Measurements from ENCODE around the gene COL4A4.

COL4A4 gene

DNA sequence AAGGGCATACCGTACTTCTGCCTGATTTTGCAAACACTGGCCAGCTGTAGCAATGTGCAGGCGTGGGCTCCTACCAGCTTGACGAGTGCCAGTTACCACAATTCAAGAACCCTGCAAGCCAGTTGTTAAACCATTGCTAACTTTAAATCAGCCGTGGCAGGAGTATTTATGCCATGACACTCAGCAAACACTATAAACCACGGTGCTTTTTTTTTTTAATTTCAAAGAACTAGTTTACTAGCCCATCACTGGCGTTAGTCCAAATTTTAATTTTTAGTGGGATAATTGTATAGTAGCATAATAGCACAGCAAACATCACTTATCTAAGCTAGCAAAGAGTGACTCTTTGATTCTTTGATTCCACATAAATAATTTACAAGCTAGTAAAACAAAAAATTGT lies 111.1 kb downstream of the COL4A4 start:
- H3K9me2 ChIP-seq (replicated peaks; ENCODE audit: insufficient read depth, low read length), result no peaks in the 10 kb centered on the region
- H3K4me1 ChIP-seq (ENCODE audit: low read length), result no peaks in the 10 kb centered on the region
- no peaks in the 10 kb centered on the region for H3K36me3 ChIP-seq (replicated peaks; ENCODE audit: insufficient read depth, low read length)
- TF ChIP-seq EZH2phosphoT487 (IDR thresholded peaks at IDR 0.05; ENCODE audit: low read length) (no peak), EZH2 (optimal IDR thresholded peaks at IDR 0.05; ENCODE audit: low read depth, low read length) (no peak)
- TF ChIP-seq, protein P1, sequence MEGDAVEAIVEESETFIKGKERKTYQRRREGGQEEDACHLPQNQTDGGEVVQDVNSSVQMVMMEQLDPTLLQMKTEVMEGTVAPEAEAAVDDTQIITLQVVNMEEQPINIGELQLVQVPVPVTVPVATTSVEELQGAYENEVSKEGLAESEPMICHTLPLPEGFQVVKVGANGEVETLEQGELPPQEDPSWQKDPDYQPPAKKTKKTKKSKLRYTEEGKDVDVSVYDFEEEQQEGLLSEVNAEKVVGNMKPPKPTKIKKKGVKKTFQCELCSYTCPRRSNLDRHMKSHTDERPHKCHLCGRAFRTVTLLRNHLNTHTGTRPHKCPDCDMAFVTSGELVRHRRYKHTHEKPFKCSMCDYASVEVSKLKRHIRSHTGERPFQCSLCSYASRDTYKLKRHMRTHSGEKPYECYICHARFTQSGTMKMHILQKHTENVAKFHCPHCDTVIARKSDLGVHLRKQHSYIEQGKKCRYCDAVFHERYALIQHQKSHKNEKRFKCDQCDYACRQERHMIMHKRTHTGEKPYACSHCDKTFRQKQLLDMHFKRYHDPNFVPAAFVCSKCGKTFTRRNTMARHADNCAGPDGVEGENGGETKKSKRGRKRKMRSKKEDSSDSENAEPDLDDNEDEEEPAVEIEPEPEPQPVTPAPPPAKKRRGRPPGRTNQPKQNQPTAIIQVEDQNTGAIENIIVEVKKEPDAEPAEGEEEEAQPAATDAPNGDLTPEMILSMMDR (IDR thresholded peaks at IDR 0.05; ENCODE audit: low read length), result no peak
- H3K4me2 ChIP-seq (ENCODE audit: low read depth, low read length), result no peak overlapping the region
- H3K27me3 ChIP-seq (replicated peaks; ENCODE audit: insufficient read depth, low read length), result no peaks in the 10 kb centered on the region
- H3K9ac ChIP-seq (ENCODE audit: low read length), result no peak overlapping the region
- no peaks in the 10 kb centered on the region for H3K9me3 ChIP-seq (replicated peaks; ENCODE audit: insufficient read depth, low read length)
- H3K4me3 ChIP-seq (ENCODE audit: low read length), result no peak overlapping the region
- DNase-seq, result no peak
- no peak overlapping the region for H3K27ac ChIP-seq (ENCODE audit: low read length)
- H3F3A ChIP-seq (ENCODE audit: insufficient read depth, low read length), result no peaks in the 10 kb centered on the region
- H2AFZ ChIP-seq (ENCODE audit: low read length), result no peak overlapping the region
- no peaks in the 10 kb centered on the region for H3K79me2 ChIP-seq (ENCODE audit: low read length)
- H4K20me1 ChIP-seq (ENCODE audit: insufficient read depth, low read length), result no peaks in the 10 kb centered on the region

DNA sequence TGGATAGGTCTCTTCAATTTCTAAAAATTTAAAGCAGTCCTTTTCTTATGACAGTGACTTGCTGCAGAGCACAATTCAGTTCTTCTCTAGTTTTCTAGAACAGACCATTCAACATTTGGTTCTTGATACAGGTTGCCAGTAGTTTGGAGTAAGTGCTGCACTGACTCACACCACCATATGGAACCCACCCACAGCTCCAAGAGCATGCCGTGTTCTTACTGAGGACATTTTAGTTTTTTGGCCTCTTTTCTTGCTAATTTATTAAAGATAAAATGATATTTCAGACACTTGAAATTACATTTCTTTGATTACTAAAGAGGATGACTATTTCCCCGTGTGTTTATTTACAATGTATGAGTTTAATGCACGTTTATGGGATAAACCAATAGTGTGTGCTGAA lies 120.0 kb downstream of the COL4A4 start:
- H2AFZ ChIP-seq (ENCODE audit: low read length), result no peak overlapping the region
- no peaks in the 10 kb centered on the region; the same call in 1 of the 2 replicates for H3K4me1 ChIP-seq (ENCODE audit: low read length)
- no peak for TF ChIP-seq EZH2 (optimal IDR thresholded peaks at IDR 0.05; ENCODE audit: low read depth, low read length)
- TF ChIP-seq EZH2phosphoT487 (IDR thresholded peaks at IDR 0.05; ENCODE audit: low read length), result no peak
- TF ChIP-seq, protein P1 (IDR thresholded peaks at IDR 0.05; ENCODE audit: low read length), result no peak
- H3F3A ChIP-seq (ENCODE audit: insufficient read depth, low read length), result no peaks in the 10 kb centered on the region
- no peak overlapping the region for H3K9ac ChIP-seq (ENCODE audit: low read length)
- no peak overlapping the region for H3K4me3 ChIP-seq (ENCODE audit: low read length)
- H3K36me3 ChIP-seq (replicated peaks; ENCODE audit: insufficient read depth, low read length), result no peaks in the 10 kb centered on the region
- no peak overlapping the region for H3K27ac ChIP-seq (ENCODE audit: low read length)
- no peak for DNase-seq
- H3K9me2 ChIP-seq (replicated peaks; ENCODE audit: insufficient read depth, low read length), result no peaks in the 10 kb centered on the region
- H3K4me2 ChIP-seq (ENCODE audit: low read depth, low read length), result no peak overlapping the region
- no peaks in the 10 kb centered on the region for H3K79me2 ChIP-seq (ENCODE audit: low read length)
- no peaks in the 10 kb centered on the region for H3K9me3 ChIP-seq (replicated peaks; ENCODE audit: insufficient read depth, low read length)
- no peaks in the 10 kb centered on the region for H4K20me1 ChIP-seq (ENCODE audit: insufficient read depth, low read length)
- no peaks in the 10 kb centered on the region for H3K27me3 ChIP-seq (replicated peaks; ENCODE audit: insufficient read depth, low read length)

DNA sequence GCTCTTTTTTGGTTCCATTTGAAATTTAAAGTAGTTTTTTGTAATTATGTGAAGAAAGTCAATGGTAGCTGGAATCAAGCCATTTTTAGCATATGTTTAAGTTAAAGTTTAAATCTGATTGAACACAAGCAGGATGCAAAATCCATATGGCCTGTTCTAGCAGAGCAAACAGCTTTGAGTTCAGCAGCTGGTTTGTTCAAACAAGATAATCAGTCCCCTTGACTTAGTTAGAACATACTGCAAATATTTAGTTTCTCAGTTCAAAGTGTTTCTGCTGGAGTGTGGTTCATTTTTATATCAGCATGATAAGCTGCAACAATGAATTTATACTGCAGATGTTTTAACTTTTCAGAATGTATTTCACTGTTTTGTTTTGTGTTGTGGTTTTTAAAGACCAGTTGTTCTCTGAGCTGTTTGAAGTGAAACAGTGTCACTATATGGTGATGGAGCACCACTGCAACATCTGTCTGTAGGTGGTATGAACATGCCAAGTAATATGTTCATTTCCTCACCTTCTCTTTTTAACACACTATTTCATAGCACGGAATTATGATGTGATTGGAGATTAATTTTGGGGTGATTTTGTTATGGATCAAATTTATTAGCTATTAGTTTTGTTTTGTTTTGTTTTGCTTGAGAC lies 125.3 kb downstream of the COL4A4 start:
- Histone ChIP-seq H3K9me2 (replicated peaks; ENCODE audit: insufficient read depth, low read length) (no peaks in the 10 kb centered on the region), H3K9ac (ENCODE audit: low read length) (no peak overlapping the region), H3K4me2 (ENCODE audit: low read depth, low read length) (no peak overlapping the region), H3K36me3 (replicated peaks; ENCODE audit: insufficient read depth, low read length) (no peaks in the 10 kb centered on the region), H3K4me3 (ENCODE audit: low read length) (no peak overlapping the region), H3K9me3 (replicated peaks; ENCODE audit: insufficient read depth, low read length) (no peaks in the 10 kb centered on the region), H4K20me1 (ENCODE audit: insufficient read depth, low read length) (no peaks in the 10 kb centered on the region), H3K4me1 (ENCODE audit: low read length) (no peaks in the 10 kb centered on the region), H3F3A (ENCODE audit: insufficient read depth, low read length) (no peaks in the 10 kb centered on the region), H3K27ac (ENCODE audit: low read length) (no peak overlapping the region), H2AFZ (ENCODE audit: low read length) (no peak overlapping the region), H3K27me3 (replicated peaks; ENCODE audit: insufficient read depth, low read length) (no peaks in the 10 kb centered on the region), H3K79me2 (ENCODE audit: low read length) (no peaks in the 10 kb centered on the region)
- no peak for DNase-seq
- no peak for TF ChIP-seq EZH2phosphoT487 (IDR thresholded peaks at IDR 0.05; ENCODE audit: low read length)

DNA sequence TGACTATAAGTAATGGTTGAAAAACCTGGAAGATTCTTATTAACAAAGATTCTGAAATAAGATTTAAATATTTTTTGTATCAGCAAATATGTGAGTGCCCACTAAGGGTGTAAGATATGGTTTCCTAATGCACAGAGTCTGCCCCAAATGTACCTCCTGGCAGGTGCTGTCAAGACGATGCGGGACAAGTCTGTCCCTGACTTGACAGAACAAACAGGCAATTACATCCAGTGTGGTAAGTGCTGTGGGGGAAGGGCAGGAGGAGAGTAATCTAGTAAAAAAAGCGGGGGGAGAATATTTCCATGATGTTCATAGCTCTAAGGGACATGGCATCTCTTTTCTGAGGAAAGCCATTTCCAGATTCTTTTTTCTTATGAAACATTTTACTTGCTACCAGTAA lies 127.5 kb downstream of the COL4A4 start:
- no peaks in the 10 kb centered on the region for H3K4me1 ChIP-seq (ENCODE audit: low read length)
- no peak for TF ChIP-seq EZH2phosphoT487 (IDR thresholded peaks at IDR 0.05; ENCODE audit: low read length)
- TF ChIP-seq, protein P1 (IDR thresholded peaks at IDR 0.05; ENCODE audit: low read length), result no peak
- TF ChIP-seq EZH2 (optimal IDR thresholded peaks at IDR 0.05; ENCODE audit: low read depth, low read length), result no peak

More for the DNA sequence above, 127.5 kb downstream of the COL4A4 start:
- H3K9me3 ChIP-seq (replicated peaks; ENCODE audit: insufficient read depth, low read length), result no peaks in the 10 kb centered on the region
- no peaks in the 10 kb centered on the region for H3K36me3 ChIP-seq (replicated peaks; ENCODE audit: insufficient read depth, low read length)
- no peak overlapping the region for H3K4me3 ChIP-seq (ENCODE audit: low read length)
- no peaks in the 10 kb centered on the region for H3F3A ChIP-seq (ENCODE audit: insufficient read depth, low read length)
- H3K9me2 ChIP-seq (replicated peaks; ENCODE audit: insufficient read depth, low read length), result no peaks in the 10 kb centered on the region
- no peak overlapping the region for H2AFZ ChIP-seq (ENCODE audit: low read length)
- no peaks in the 10 kb centered on the region for H4K20me1 ChIP-seq (ENCODE audit: insufficient read depth, low read length)
- no peaks in the 10 kb centered on the region for H3K79me2 ChIP-seq (ENCODE audit: low read length)
- no peak overlapping the region for H3K4me2 ChIP-seq (ENCODE audit: low read depth, low read length)
- no peaks in the 10 kb centered on the region for H3K27me3 ChIP-seq (replicated peaks; ENCODE audit: insufficient read depth, low read length)
- no peak overlapping the region for H3K9ac ChIP-seq (ENCODE audit: low read length)
- H3K27ac ChIP-seq (ENCODE audit: low read length), result no peak overlapping the region
- DNase-seq, result no peak
